HCT116 (cell line): ENCODE data around the gene ZNF148.

ENCODE experiments used
- CTCF ChIP-seq, 3 experiments: fragments of 200-600 bp in 1 of 3; sonication (generic) in 1 of 3; IDR thresholded peaks in 2 of 3; conservative IDR thresholded peaks in 1 of 3; 2 replicates each; pipeline ENCODE4 v1.5.1; 2012 to 2017; ENCODE audit warnings: low read depth in 2 of 3, low read length in 2 of 3, antibody characterized with exemption in 1 of 3, borderline replicate concordance in 1 of 3, control low read depth in 1 of 3, mild to moderate bottlenecking in 1 of 3, mixed read lengths in 1 of 3, mixed run types in 1 of 3, moderate library complexity in 1 of 3; ENCODE audit not compliant: insufficient read depth in 1 of 3
- ELF1 ChIP-seq: IDR thresholded peaks from 2 replicates; pipeline ENCODE4 v1.6.1; 2012; ENCODE audit warnings: low read depth, borderline replicate concordance
- EZH2 ChIP-seq: fragments of 200-600 bp; sonication (generic); IDR thresholded peaks from 2 replicates; pipeline ENCODE4 v1.6.1; 2017; ENCODE audit warnings: antibody characterized with exemption, mixed run types
- MAX ChIP-seq: IDR thresholded peaks from 2 replicates; pipeline ENCODE4 v1.6.1; 2012
- POLR2A ChIP-seq: IDR thresholded peaks from 2 replicates; pipeline ENCODE4 v1.7.0; 2011; ENCODE audit warnings: borderline replicate concordance; ENCODE audit not compliant: insufficient read depth, insufficient read length; ENCODE audit errors: extremely low read depth
- POLR2AphosphoS5 ChIP-seq: IDR thresholded peaks from 2 replicates; pipeline ENCODE4 v1.6.1; 2011; ENCODE audit warnings: mild to moderate bottlenecking, low read depth, low read length, moderate library complexity
- RAD21 ChIP-seq: IDR thresholded peaks from 2 replicates; pipeline ENCODE4 v1.6.1; 2012; ENCODE audit warnings: low read depth, mild to moderate bottlenecking
- REST ChIP-seq: IDR thresholded peaks from 2 replicates; pipeline ENCODE4 v1.6.1; 2012; ENCODE audit warnings: low read depth
- TCF7L2 ChIP-seq: IDR thresholded peaks from 2 replicates; pipeline ENCODE4 v1.7.0; 2011; ENCODE audit warnings: borderline replicate concordance, inconsistent platforms; ENCODE audit not compliant: insufficient read depth, insufficient read length; ENCODE audit errors: extremely low read depth
- ZNF274 ChIP-seq: fragments of 200-500 bp; sonication (Bioruptor generic); IDR thresholded peaks from 2 replicates; pipeline ENCODE4 v1.6.1; 2014; ENCODE audit warnings: mild to moderate bottlenecking, low read depth, low read length, inconsistent platforms
- TF ChIP-seq, protein P1 (sequence below): IDR thresholded peaks from 2 replicates; pipeline ENCODE4 v1.6.1; 2012

DNA sequence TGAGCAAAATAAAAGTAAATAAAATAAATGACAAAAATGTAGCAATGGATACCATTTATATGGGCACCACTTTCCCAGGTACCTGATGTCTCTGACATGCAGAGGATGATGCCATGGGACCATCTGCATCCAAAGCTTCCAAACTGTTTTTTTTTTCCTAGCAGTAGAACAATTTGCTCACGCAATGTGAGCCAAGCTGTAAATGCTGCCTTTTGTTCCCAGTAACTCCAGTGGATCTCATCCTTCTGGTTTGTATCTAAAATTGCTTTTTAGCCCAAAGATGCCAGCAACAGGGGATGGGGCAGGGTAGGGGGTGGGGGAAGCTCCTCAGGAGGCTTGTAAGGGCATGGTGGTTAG, 195.3 kb downstream of the ZNF148 start:
- TF ChIP-seq CTCF (IDR thresholded peaks at IDR 0.05 in 2 of 3, conservative IDR thresholded peaks at IDR 0.05 in 1 of 3; ENCODE audit: borderline replicate concordance in 1 of 3, insufficient read depth in 1 of 3, low read depth in 2 of 3, low read length in 2 of 3): no peak
- TF ChIP-seq POLR2AphosphoS5: no peak
- TF ChIP-seq EZH2: no peak
- TF ChIP-seq RAD21: no peak
- TF ChIP-seq, protein P1, sequence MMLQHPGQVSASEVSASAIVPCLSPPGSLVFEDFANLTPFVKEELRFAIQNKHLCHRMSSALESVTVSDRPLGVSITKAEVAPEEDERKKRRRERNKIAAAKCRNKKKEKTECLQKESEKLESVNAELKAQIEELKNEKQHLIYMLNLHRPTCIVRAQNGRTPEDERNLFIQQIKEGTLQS: no peak
- no peak for TF ChIP-seq POLR2A
- no peak for TF ChIP-seq ELF1
- TF ChIP-seq MAX: no peak
- no peak for TF ChIP-seq ZNF274
- no peak for TF ChIP-seq TCF7L2
- no peak for TF ChIP-seq REST
